GM03348 (cell line): ENCODE results near the gene HOXD8.

Experiments
- DNase-seq: peaks from one replicate; pipeline ENCODE4 v3.0.0; 2012; ENCODE audit warnings: low spot score

The HOXD8 gene

GRCh38 chr2:176103742-176104315 is 25.7 kb upstream of the HOXD8 start:
- DNase-seq = no peak

DNA sequence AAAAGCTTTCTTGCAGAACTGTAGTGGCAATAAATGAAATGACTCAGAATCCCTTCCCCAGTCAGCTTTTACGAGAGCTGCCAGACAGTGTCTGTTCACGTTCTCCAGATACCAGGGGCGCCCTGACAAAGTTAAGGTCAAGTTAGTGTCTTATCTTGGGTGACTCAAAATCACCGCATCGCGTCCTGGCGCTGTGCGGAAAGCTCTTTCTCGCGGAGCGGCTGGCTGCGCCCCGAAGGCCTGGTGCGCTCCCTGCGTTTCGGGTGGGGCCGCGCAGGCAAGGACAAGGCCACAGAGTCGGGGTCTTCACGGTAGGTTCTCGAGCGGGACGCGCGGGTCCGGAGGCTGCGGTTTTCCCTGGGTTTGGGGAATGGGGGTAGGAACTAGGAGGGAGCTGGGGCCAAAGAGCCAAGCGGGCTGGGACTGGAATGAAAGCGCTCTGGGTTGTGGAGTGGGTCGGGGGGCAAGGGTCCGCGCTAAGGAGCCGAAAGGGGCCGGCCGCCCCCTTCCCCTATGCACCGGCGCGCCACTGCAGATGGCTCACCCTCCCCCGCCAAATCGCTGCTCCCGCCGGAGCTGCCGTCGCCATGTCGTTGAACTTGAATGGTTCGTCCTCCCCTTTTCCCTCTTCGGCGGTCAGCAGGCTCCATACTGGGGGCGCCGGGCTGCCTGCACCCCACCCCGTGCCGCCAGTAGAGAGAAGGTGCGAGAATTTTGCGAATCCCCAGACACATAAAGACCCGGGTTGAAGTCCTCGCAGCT is 25.0 kb upstream of the HOXD8 start:
- DNase-seq = peak; percentile 68

- no peak for DNase-seq
Measured at GRCh38 chr2:176105078-176105729, 24.3 kb upstream of the HOXD8 start.

DNA sequence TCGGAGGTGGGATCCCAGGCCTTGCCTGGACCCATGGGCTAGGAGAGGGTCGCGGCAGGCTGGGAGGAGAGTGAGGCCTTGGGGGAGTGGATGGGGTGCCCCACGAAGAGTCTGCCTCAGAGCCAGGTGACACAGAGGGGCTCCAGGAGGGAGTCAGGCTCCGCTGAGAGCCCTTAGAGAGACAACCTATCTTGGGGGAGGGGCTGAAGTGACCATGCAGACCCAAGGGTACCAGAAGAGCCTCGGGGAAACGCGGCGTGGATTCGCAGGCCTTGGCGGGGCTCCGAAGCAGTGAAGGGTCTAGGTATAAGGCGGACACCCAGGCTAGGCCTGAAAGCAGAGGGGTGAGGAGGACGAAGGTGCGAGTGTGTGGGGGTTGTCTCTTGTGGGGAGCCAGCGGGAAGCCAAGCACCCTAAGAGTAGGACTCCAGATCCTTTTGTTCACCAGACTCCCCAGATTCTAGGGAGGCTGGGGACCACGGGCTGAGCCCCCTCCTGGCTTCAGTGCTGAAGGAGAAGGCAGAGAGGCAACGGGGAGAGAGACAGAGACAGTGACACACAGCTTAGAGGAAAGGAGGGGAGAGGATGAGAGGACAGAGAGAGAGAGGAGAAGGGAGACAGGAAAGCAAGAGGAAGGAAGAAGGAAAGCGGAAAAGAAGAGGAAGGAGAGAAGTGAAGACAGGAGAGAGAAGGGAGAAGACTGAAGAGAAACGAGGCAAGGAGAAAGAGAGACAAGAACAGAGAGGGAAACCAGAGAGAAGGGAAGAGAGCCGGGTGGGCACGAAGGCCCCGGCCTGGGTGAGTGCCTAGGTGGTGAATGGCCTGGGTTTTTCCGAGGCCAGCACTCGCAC is 23.6 kb upstream of the HOXD8 start:
- DNase-seq = no peak

DNA sequence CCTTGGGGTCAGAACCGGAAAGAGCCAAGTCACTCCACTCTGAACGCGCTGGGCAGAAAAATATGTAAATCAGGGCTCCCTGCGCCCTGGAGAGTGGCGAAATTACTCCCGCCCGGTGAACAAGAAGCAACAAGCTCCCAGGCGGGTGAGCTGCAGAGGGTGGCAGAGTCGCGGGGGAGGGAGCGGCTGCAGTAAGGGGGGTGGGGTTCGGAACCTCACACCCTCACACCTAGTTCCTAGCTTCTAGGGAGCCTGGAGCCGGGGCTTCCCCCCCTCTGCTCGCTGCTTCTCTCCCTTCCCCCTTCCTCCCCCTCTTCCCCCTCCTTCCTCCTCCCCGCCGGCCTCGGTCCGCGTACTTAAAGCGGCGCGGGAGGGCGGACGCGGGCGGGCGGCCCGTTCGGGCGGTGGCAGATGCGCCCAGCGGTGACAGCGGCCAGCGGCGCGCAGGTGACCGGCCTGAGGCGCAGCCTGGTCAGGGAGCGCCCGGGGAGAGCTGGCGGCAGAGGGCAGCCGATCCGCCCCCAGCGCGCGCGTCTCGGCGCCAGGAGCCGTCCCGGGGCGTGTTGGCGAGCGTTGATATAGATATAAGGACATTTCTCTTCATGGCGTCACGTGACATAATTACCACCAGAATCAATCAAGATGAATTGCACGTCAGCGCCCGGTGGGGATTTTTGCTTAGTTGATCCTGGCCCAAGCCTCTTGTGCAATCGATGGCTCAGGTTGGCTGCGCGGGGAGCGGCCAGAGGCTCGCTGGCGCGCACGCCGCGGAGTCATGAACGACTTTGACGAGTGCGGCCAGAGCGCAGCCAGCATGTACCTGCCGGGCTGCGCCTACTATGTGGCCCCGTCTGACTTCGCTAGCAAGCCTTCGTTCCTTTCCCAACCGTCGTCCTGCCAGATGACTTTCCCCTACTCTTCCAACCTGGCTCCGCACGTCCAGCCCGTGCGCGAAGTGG is 22.6 kb upstream of the HOXD8 start, which contains the start of gene HOXD11:
HOXD11 (plus strand) TSS at position 700 of the 959 bp plus-strand sequence; CDS start at position 776, 76 bp downstream.
- no peak for DNase-seq

DNA sequence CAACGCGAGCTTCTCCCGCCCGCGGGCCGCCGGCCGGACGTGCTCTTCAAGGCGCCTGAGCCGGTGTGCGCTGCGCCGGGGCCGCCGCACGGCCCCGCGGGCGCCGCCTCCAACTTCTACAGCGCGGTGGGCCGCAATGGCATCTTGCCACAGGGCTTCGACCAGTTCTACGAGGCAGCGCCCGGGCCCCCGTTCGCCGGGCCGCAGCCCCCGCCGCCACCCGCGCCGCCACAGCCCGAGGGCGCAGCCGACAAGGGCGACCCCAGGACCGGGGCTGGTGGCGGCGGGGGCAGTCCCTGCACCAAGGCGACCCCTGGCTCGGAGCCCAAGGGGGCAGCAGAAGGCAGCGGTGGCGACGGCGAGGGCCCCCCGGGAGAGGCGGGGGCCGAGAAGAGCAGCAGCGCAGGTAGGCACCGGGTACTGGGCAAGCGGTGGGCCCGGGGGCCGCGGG is 21.7 kb upstream of the HOXD8 start:
- DNase-seq = no peak

DNA sequence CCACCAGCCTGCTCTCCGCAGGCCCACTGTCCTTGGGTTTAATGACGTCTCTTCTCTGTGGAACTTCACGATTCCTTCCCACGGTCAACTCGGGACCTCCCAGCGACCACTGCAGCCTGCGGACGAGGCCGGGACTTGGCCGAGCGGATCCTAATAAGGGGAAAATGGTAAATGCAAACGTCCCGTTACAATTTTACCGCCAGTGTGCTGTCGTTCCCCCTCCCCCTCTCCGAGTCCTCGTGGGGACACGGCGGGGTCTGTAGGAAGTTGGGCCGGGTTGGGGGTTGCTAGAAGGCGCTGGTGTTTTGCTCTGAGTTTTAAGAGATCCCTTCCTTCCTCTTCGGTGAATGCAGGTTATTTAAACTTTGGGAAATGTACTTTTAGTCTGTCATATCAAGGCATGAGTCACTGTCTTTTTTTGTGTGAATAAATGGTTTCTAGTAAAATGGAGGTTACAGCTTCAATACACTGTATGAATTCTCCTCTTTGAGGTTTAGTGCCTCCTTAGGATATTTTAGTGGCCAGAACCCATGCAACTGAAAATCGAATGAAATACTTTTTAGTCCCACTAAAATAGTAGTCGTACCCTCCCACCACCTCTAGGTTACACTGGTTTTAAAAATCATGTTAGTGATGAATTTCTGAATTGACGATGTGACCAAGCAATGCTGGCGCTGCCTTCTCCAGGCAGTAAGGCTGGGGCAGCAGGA is 20.2 kb upstream of the HOXD8 start:
- DNase-seq = no peak

GRCh38 chr2:176109946-176110345 is 19.6 kb upstream of the HOXD8 start:
- DNase-seq = no peak

GRCh38 chr2:176110415-176111308 is 18.8 kb upstream of the HOXD8 start:
- no peak for DNase-seq

DNA sequence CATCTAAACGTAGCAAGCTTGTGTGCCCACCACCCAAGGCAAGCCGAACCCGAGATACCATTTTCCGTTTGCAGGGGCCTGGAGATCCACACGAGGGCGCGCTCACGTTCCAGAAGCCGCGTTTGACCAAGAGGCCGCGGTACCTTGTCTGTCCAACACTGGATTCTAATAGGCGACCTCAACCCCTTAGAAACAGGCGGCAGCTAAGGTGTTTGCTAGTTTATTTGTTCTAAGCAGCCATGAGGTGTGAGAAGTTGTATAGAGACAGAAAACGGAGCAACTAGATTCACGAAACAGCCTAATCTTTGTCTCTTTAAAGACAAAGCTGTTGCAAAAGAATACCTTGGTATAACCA is 18.2 kb upstream of the HOXD8 start:
- no peak for DNase-seq

- DNase-seq = no peak
Measured at GRCh38 chr2:176111846-176112374, 17.6 kb upstream of the HOXD8 start.

GRCh38 chr2:176112375-176113302 is 16.9 kb upstream of the HOXD8 start:
- DNase-seq = no peak

DNA sequence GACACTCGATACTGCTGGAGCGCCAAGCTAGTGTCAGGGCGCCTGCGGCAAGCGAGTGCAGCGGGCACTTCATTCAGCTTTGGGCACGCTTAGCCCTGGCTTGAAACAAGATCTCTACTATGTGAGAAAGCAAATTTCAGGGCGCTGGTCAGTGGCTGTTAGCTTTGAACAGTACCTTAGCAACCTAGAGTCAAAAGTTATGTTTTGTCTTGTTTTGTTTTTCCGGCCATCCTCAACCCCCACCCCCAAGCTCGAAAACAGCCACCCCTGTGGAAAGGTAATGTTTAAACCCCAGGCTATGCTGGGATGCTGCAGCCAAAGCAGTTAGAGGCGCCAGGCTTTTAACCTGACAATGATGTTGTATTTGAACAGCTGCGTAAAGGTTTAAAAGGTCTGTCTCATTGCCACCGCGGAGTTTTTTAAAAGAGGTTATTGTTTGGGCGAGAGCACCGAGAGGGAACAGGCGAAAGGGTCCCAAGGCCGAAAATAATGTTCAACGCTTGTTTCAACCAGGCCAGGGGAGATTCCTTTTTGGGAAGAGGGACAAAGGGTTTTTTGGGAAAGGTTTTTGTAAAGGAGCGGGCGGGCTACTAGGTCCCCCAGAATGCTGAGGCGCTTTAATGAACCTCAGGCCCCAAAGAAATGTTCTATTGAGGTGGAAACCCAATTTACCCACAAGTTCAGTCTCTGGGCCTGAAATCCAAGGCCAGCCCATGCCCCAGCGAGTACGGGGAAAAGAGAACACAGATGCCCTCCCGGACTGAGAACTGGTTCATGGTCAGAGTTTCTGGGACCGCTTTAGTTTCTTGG is 15.2 kb upstream of the HOXD8 start:
- no peak for DNase-seq

DNA sequence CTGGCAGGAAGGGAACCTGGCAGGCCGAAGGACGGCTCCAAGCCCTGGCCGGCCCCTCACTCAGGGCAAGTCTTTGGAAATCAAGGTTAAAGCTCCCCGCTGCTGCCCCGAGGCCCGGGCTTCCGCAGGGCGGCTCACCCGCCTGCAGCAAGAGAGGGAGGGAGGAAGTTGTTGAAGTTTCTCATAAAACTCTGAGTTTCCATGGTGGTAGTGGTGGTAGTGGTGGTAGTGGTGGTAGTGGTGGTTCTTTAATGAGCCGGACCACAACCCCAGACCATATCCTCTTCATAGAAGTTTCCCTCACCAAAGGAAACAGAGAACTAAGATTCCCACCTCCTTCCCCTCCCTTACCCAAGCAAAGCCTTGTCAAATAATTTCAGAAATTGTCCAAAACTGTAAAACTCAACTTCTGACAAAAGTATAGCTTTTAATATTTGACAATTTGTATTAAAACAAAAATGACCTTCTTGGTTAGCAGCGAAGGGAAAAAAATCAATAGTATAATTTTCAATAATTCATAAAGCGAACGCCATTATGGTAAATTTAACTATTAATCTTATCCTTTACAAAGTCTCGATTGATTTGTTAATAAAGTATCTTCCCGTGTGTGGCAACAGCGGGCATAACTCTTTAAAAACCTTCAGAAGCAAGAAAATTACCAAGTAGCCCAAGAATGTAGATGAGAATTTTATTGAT is 14.4 kb upstream of the HOXD8 start:
- DNase-seq = no peak

GRCh38 chr2:176115883-176116813 is 13.4 kb upstream of the HOXD8 start, which contains the start of gene HOXD10:
Gene HOXD10 (plus strand): TSS chr2:176116778. CDS start chr2:176116834, 56 bp downstream.
- peak; percentile 90 for DNase-seq
